Sigmoid colon (tissue), 7 donors: ENCODE data around the gene SERPINA9. TPM values are rescaled to one million over a fixed set of nuclear protein-coding genes. Genes with fewer than 3 reads are reported as not detected.
"Not testable (repeated sequence)": the region's sequence is repeated elsewhere in the genome, so short reads cannot be mapped to it uniquely, and the experiment has no call there.

Experiments
- DNase-seq: peaks from one replicate; pipeline ENCODE4 v3.0.0-alpha.2; 2019
- H3K27ac ChIP-seq, 4 donors: fragments of 200-600 bp; sonication (generic); one replicate each; pipeline ENCODE4 v1.5.1; 2016 to 2019; ENCODE audit warnings: mild to moderate bottlenecking in 1 of 4
- H3K27me3 ChIP-seq, 3 donors: fragments of 200-600 bp; sonication (generic); one replicate each; pipeline ENCODE4 v1.5.1; 2019; ENCODE audit warnings: mild to moderate bottlenecking in 1 of 3
- H3K36me3 ChIP-seq, 4 donors: fragments of 200-600 bp; sonication (generic); one replicate each; pipeline ENCODE4 v1.5.1; 2016 to 2019
- H3K4me1 ChIP-seq, 4 donors: fragments of 200-600 bp; sonication (generic); one replicate each; pipeline ENCODE4 v1.5.1; 2017 to 2019
- H3K4me3 ChIP-seq, 4 donors: fragments of 200-600 bp; sonication (generic); one replicate each; pipeline ENCODE4 v1.5.1; 2017 to 2019; ENCODE audit warnings: mild to moderate bottlenecking in 2 of 4, moderate library complexity in 1 of 4
- H3K9me3 ChIP-seq, 4 donors: fragments of 200-600 bp in 3 of 4; sonication (generic) in 3 of 4; one replicate each; pipeline versions ENCODE4 v1.5.1 to v1.6.1; 2013 to 2019
- CTCF ChIP-seq, 4 experiments: fragments of 450-650 bp in 3 of 4; fragments of 200-600 bp in 1 of 4; IDR thresholded peaks; one replicate each; pipeline ENCODE4 v1.5.1; 2016 to 2019; ENCODE audit warnings: antibody characterized with exemption in 4 of 4, mild to moderate bottlenecking in 3 of 4, moderate library complexity in 2 of 4
- EP300 ChIP-seq, 4 donors: sonication (generic); formaldehyde crosslinking; IDR thresholded peaks; one replicate each; pipeline ENCODE4 v1.6.1; 2017; ENCODE audit warnings: antibody characterized with exemption in 4 of 4
- POLR2A ChIP-seq, 2 donors: fragments of 450-650 bp; IDR thresholded peaks; one replicate each; pipeline ENCODE4 v1.6.1; 2016; ENCODE audit warnings: antibody characterized with exemption in 2 of 2, mild to moderate bottlenecking in 2 of 2, moderate library complexity in 2 of 2
- POLR2AphosphoS5 ChIP-seq, 4 donors: sonication (generic); formaldehyde crosslinking; IDR thresholded peaks; one replicate each; pipeline ENCODE4 v1.6.1; 2017; ENCODE audit warnings: antibody characterized with exemption in 4 of 4
- WGBS, 2 donors: extraction: QIAGEN DNeasy Blood & Tissue Kit; methylation state at CpG; one replicate each; pipeline ENCODE4 v1.1.7; 2013; 5-methylcytosine and 5-hydroxymethylcytosine counted together
- intact Hi-C: fragments of 100-400 bp; cut with DNase I; formaldehyde crosslinking; loops from one replicate; pipeline ENCODE4 v1.15.1; 2023
- polyA plus RNA-seq, 3 donors: library from polyadenylated mRNA; stranded (reverse); fragments of 200-250 nt; gene quantifications; one replicate each; pipeline ENCODE4 v1.2.3, GENCODE V29; 2013
- total RNA-seq, 4 donors: library from RNA; depleted of rRNA; stranded (reverse); fragments of >200 nt; gene quantifications; one replicate each; pipeline ENCODE4 v1.1.0, GENCODE V29; 2016
- donor health status: healthy with polysubstance abuse.
- donor health status: Bipolar disorder and iron deficiency.
- donor health status: healthy.

The SERPINA9 gene
- total and polyA plus RNA-seq, 7 donors = 0.80 TPM; not detected in 6

GRCh38 chr14:94426526-94426925, 49.5 kb downstream of the SERPINA9 start:
- no peak for DNase-seq
- WGBS, 2 donors = 42 to 74% methylated on average over 4 of the region's 4 CpGs
- Histone ChIP-seq H3K27ac (no peak overlapping the region), H3K4me3 (no peak overlapping the region), H3K4me1 (no peaks in the 10 kb centered on the region), H3K27me3 (peaks cover 0 to 14% (median 0%) of the 10 kb centered on the region in 3 donors), H3K9me3 (peaks cover 0 to 3% (median 1%) of the 10 kb centered on the region in 4 donors), H3K36me3 (no peaks in the 10 kb centered on the region)
- TF ChIP-seq POLR2A (IDR thresholded peaks at IDR 0.05) (no peak), CTCF (IDR thresholded peaks at IDR 0.05) (no peak), EP300 (IDR thresholded peaks at IDR 0.05) (no peak), POLR2AphosphoS5 (IDR thresholded peaks at IDR 0.05) (no peak)
- intact Hi-C loops = no loop called here

DNA sequence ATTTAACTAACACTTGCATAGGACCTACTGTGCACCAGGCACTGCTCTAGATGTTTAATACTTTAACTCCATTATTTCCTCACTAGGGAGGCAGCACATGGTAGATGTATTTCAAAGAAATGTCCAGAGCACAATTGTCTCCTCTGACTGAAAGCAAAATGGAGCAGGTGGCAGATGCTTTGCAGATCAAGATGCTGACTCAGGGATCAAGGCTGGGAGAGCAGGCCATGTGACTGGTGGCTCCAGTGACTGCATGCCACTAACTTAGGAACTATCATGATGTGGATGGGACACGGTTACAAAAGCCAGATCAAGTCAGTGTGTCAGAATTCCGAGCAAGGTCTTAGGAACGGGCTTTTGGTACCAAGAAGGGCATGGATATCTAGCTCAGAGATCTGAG, 51.6 kb downstream of the SERPINA9 start:
- Histone ChIP-seq H3K27me3 (peaks cover 0 to 14% (median 0%) of the 10 kb centered on the region in 3 donors), H3K9me3 (no peaks in the 10 kb centered on the region), H3K36me3 (no peaks in the 10 kb centered on the region), H3K4me1 (no peaks in the 10 kb centered on the region), H3K27ac (no peak overlapping the region), H3K4me3 (no peak overlapping the region)
- DNase-seq = no peak
- intact Hi-C loops = no loop called here
- WGBS, 2 donors = 85 to 87% methylated on average over 3 of the region's 3 CpGs
- TF ChIP-seq POLR2AphosphoS5 (IDR thresholded peaks at IDR 0.05) = no peak
- TF ChIP-seq CTCF (IDR thresholded peaks at IDR 0.05) = no peak
- no peak for TF ChIP-seq EP300 (IDR thresholded peaks at IDR 0.05)
- no peak for TF ChIP-seq POLR2A (IDR thresholded peaks at IDR 0.05)

DNA sequence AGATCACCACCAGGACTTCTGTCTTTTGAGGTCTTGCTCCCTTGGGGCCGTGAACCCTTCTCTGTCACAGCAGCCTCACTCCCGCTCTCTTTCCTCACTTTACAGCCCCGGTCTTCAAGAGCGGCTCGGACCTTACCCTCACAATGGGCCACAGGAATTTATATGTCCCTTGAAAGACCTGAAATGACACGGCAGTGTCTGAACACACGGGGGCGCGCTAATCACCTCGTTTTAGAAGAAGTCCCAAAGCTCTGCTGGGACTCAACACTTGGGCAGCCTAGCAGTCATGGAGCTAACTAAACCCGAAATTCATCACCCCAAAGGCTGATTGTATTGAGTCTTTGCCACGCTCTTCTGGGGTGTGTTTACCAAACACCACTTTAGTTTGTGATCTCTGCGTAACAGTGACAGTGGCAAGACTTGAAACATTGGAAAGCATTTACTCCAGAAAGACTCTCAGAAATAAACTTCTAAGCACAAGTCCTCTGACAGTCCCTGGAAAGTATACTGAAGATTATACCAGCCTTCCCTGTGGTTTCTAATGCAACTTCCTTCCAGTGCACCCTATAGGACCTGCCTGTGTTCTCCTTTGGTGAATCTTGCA, 52.4 kb downstream of the SERPINA9 start:
- peak; percentile 76 for DNase-seq
- intact Hi-C loops = no loop called here

GRCh38 chr14:94421316-94421715, 54.7 kb downstream of the SERPINA9 start:
- intact Hi-C loops = no loop called here
- Histone ChIP-seq H3K36me3 (no peaks in the 10 kb centered on the region), H3K27ac (no peak overlapping the region), H3K4me3 (no peak overlapping the region), H3K9me3 (no peaks in the 10 kb centered on the region), H3K27me3 (peaks cover 0 to 10% (median 0%) of the 10 kb centered on the region in 3 donors), H3K4me1 (no peaks in the 10 kb centered on the region)
- DNase-seq = no peak
- no peak for TF ChIP-seq POLR2A (IDR thresholded peaks at IDR 0.05)
- no peak for TF ChIP-seq CTCF (IDR thresholded peaks at IDR 0.05)
- WGBS, 2 donors = 73 to 75% methylated on average over 2 of the region's 2 CpGs

More for the DNA sequence above, 52.4 kb downstream of the SERPINA9 start:
- H3K4me3 ChIP-seq = no peak overlapping the region
- TF ChIP-seq CTCF (IDR thresholded peaks at IDR 0.05) (peak in 3 of 4 experiments; percentile 25 to 45 (median 31)), POLR2AphosphoS5 (IDR thresholded peaks at IDR 0.05) (no peak)
- no peaks in the 10 kb centered on the region for H3K9me3 ChIP-seq
- no peaks in the 10 kb centered on the region for H3K4me1 ChIP-seq
- no peak overlapping the region for H3K27ac ChIP-seq
- 12 to 13% methylated on average over 13 of the region's 13 CpGs for WGBS, 2 donors
- H3K36me3 ChIP-seq = no peaks in the 10 kb centered on the region
- peaks cover 0 to 14% (median 0%) of the 10 kb centered on the region in 3 donors for H3K27me3 ChIP-seq

DNA sequence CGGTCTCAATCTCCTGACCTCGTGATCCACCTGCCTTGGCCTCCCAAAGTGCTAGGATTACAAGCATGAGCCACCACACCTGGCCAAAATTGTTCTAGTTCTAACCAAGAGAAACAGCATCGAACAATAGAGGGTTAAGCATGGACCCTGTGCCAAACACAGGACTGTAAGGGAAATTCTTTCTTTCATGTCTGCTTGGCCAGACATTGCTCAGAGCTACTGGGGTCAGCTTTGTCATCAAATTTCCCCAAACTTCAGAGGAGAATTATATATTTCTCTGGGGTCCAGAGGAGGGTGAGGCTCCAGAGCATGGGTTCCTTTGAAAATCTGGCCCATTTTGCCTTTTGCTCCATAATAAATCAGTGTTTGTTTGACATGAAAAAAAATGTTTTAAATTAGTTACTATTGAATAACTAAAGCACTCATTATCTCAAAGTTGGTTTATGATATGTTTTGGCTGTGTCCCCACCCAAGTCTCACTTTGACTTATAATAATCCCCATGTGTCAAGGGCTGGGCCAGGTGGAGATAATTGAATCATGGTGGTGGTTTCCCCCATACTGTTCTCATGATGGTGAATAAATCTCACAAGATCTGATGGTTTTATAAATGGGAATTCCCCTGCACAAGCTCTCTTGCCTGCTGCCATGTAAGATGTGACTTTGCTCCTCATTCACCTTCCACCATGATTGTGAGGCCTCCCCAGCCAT, 58.3 kb downstream of the SERPINA9 start:
- H3K9me3 ChIP-seq, H3K4me3 ChIP-seq, H3K27me3 ChIP-seq, intact Hi-C loops, H3K4me1 ChIP-seq, DNase-seq, H3K36me3 ChIP-seq, H3K27ac ChIP-seq: not testable (repeated sequence)
- WGBS, 2 donors = 83% methylated on average over 3 of the region's 3 CpGs

Other genes with a start within 250 kb of the SERPINA9 start
- gene SERPINA10, start 182.9 kb downstream of the SERPINA9 start, total RNA-seq = not detected
- under 1 TPM in 1 of 3 donors, not detected in 2; 0.06 TPM for gene SERPINA10, start 182.9 kb downstream of the SERPINA9 start, polyA plus RNA-seq
- gene SERPINA6, start 152.9 kb downstream of the SERPINA9 start, total RNA-seq = not detected
- gene SERPINA6, start 152.9 kb downstream of the SERPINA9 start, polyA plus RNA-seq = 1 to 10 TPM in 1 of 3 donors, not detected in 2; 2.0 TPM
- not detected for gene SERPINA2, start 109.5 kb downstream of the SERPINA9 start, total RNA-seq
- not detected for gene SERPINA2, start 109.5 kb downstream of the SERPINA9 start, polyA plus RNA-seq
- gene SERPINA1, start 87.6 kb downstream of the SERPINA9 start, total RNA-seq = 10 to 100 TPM in 1 of 4 donors, 1 to 10 TPM in 3; 1.9 to 26.6 (median 5.8) TPM
- gene SERPINA1, start 87.6 kb downstream of the SERPINA9 start, polyA plus RNA-seq = 100 to 1,000 TPM; 103 to 134 (median 103) TPM
- not detected for gene SERPINA11, start 23.4 kb downstream of the SERPINA9 start, total RNA-seq
- gene SERPINA11, start 23.4 kb downstream of the SERPINA9 start, polyA plus RNA-seq = under 1 TPM in 1 of 3 donors, not detected in 2; 0.06 TPM
- gene SERPINA12, start 33.3 kb upstream of the SERPINA9 start, total RNA-seq = not detected
- gene SERPINA12, start 33.3 kb upstream of the SERPINA9 start, polyA plus RNA-seq = not detected
- gene SERPINA4, start 85.2 kb upstream of the SERPINA9 start, total RNA-seq = not detected
- gene SERPINA4, start 85.2 kb upstream of the SERPINA9 start, polyA plus RNA-seq = not detected
- gene SERPINA5, start 105.2 kb upstream of the SERPINA9 start, total RNA-seq = 1 to 10 TPM; 1.4 to 9.3 (median 3.3) TPM
- 1 to 10 TPM in 1 of 3 donors, under 1 TPM in 1, not detected in 1; 0.69 to 4.5 TPM for gene SERPINA5, start 105.2 kb upstream of the SERPINA9 start, polyA plus RNA-seq
- gene SERPINA3, start 136.2 kb upstream of the SERPINA9 start, total RNA-seq = 100 to 1,000 TPM in 1 of 4 donors, 10 to 100 TPM in 3; 80.9 to 233 (median 97.9) TPM
- gene SERPINA3, start 136.2 kb upstream of the SERPINA9 start, polyA plus RNA-seq = 10 to 100 TPM in 2 of 3 donors, 1 to 10 TPM in 1; 2.3 to 94.5 (median 59.5) TPM